IPS-NIHi7 (cell line): ENCODE measurements around the gene CLDN18.

Source experiments
- DNase-seq: peaks from one replicate; pipeline ENCODE4 v3.0.0; 2012; ENCODE audit warnings: mixed read lengths; ENCODE audit errors: extremely low spot score

The CLDN18 gene

GRCh38 chr3:138062626-138063025 lies 52.7 kb downstream of the CLDN18 start:
- no peak for DNase-seq

GRCh38 chr3:138063416-138063815 lies 53.5 kb downstream of the CLDN18 start:
- DNase-seq: no peak

GRCh38 chr3:138065949-138066348 lies 56.0 kb downstream of the CLDN18 start:
- DNase-seq: no peak

GRCh38 chr3:138066383-138066782 lies 56.4 kb downstream of the CLDN18 start:
- DNase-seq: no peak

GRCh38 chr3:138066972-138067371 lies 57.0 kb downstream of the CLDN18 start:
- no peak for DNase-seq

- DNase-seq: no peak
These were observed 58.1 kb downstream of the CLDN18 start for GRCh38 chr3:138068046-138068445.

- peak; percentile 94 for DNase-seq
These were observed 58.7 kb downstream of the CLDN18 start for GRCh38 chr3:138068579-138069174.

- DNase-seq: no peak
These were observed 60.0 kb downstream of the CLDN18 start for GRCh38 chr3:138070006-138070405.

- no peak for DNase-seq
These were observed 62.8 kb downstream of the CLDN18 start for GRCh38 chr3:138072796-138073195.

GRCh38 chr3:138078096-138078495 lies 68.1 kb downstream of the CLDN18 start:
- no peak for DNase-seq

GRCh38 chr3:138078901-138079344 lies 69.0 kb downstream of the CLDN18 start:
- DNase-seq: no peak

GRCh38 chr3:138079901-138080300 lies 69.9 kb downstream of the CLDN18 start:
- no peak for DNase-seq

- DNase-seq: no peak
These were observed 71.6 kb downstream of the CLDN18 start for GRCh38 chr3:138081371-138082084.

- DNase-seq: peak; percentile 35
These were observed 72.4 kb downstream of the CLDN18 start for GRCh38 chr3:138082085-138082991.

- no peak for DNase-seq
These were observed 73.0 kb downstream of the CLDN18 start for GRCh38 chr3:138082992-138083386.
